ENCODE results near the gene GYS1.

The GYS1 gene

DNA sequence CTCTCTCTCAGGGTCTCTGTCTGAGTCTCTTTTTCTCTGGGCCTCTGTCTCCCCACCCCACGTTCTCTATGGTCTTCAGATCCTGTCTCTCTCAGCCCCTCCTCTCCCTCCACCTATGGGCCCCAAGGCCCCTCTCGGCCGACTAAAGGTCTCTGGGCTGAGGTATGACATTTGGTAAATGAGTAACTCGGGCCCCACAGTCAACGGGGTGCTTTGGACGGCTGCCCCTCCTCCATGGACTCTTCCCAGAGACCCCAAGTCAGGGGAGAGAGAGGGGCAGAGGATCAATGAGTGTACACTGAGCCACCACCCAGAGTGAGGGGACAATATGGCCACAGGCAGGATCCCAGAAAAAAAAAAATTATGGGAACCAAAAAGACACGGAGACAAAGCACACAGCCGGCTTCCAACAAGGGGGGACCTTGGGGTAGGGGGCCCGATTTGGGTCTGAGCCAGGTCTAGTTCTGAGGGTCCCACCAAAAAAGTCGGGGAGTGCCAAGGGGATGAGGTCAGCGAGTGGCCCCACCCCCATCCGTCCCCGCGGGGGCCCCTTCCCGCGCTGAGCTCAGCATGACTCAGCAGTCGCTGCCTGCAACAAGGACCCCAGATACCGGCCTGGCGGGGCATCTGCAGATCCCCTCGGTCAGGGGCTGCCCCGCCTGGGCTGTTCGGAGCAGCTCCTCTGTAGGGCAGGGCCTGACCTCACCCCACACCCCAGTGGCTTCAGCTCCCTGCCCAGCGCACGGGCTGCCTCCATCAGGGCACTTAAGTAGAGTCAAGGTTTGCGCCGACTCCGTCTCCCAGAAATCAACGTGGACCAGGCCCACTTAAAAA lies 29.5 kb downstream of the GYS1 start:
- peak; percentile 85 for DNase-seq

GRCh38 chr19:48962849-48963165 lies 30.3 kb downstream of the GYS1 start:
- no peak for DNase-seq

DNA sequence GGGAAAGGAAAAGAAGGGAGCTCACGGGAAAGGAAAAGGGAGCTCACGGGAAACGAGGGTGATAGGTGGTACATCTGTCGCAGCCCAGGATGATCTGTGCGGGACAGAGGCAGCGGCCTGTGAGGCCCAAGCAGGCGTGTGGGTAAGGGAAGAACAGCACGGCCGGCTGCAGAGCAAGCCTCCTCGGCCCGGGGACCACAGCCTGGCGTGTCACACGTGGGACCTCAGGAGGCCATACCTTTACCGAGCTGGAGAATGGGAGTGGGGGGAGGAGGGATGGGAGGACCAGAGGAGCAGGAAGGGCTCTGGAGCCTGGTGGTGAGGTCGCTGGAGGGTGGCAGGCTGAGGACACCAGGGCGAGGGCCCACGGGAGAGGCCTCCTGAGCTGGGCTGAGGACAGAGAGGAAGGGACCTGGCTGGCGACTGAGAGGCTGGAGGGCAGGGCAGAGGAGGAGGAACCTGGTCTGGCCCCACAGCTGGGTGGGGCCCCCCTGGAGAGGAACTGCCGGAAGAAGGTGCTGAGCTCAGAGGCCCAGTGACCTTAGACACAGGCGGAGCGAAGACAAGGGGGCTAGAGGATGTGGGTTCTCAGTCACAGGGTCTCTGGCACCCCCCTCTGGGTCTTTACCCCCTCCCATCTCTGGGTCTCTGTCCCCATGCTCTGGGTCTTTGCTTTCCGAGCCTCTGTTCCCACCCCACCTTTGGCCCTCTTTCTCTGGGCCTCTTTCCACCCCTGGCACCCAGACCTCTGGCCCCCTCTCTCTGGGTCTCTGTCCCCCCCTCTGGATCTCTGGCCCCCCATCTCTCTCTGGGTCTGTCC lies 30.9 kb downstream of the GYS1 start:
- peak; percentile 61 for DNase-seq

DNA sequence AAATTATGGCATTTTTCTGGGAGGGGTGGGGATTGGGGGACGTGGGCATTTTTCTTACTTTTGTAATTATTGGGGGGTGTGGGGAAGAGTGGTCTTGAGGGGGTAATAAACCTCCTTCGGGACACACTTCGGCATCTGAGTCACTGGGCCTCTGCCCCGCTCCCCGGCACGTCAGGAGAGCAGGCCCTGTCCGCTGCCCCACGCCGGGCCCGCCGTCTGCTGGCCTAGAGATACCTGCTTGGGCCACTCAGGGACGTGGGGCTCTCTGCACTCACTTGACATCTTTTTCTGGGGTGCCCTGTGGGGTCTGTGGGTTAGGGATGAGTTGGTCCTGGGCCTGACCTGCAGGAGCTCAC lies 31.5 kb downstream of the GYS1 start:
- no peak for DNase-seq

GRCh38 chr19:48961051-48961649 lies 32.0 kb downstream of the GYS1 start:
- DNase-seq = no peak

- no peak for DNase-seq
Measured at GRCh38 chr19:48959341-48960239, 33.5 kb downstream of the GYS1 start.

DNA sequence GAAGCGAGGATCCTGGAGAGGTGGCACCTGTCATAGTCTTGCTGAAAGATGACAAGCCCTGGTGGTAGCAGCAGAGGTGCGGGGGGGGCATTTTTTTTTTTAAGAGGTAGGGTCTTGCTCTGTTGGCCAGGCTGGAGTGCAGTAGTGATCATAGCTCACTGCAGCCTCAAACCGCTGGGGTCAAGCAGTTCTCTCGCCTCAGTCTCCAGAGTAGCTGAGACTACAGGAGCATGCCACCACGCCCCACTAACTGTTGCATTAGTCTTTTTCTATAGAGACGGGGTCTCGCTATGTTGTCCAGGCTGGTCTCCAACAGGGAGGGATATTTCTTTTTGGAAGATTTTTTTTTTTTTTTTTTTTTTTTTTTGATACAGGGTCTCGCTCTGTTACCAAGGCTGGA lies 35.1 kb downstream of the GYS1 start:
- DNase-seq = no peak

GRCh38 chr19:48955308-48955958 lies 37.7 kb downstream of the GYS1 start:
- no peak for DNase-seq

DNA sequence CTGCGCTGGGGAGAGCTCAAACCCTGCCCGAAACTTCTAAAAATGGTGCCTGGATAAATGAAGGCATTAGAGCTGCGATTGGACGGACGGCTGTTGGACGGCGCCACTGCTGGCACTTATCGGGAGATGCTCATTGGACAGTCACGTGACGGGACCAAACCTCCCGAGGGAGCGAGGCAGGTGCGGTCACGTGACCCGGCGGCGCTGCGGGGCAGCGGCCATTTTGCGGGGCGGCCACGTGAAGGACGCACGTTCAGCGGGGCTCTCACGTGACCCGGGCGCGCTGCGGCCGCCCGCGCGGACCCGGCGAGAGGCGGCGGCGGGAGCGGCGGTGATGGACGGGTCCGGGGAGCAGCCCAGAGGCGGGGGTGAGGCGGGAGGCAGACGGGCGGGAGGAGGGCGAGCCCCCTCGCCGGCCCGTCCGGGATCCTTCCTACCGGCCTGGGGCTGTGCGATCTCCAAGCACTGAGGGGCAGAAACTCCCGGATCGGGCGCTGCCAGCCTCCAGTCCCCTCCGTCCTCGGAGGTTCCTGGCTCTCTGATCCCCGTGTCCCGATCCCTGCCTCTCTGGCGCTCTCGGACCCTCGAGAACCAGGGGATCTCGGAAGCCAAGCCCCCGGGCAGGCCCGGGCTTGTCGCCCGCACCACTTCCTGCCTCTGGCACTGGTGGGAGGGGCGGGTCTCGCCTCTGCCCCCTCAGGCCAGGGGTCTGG lies 38.4 kb downstream of the GYS1 start, which contains the start of gene BAX:
BAX (plus strand) TSS at position 281 of the 713 bp plus-strand sequence; CDS start at position 335, 54 bp downstream.
- DNase-seq = peak; percentile 97

DNA sequence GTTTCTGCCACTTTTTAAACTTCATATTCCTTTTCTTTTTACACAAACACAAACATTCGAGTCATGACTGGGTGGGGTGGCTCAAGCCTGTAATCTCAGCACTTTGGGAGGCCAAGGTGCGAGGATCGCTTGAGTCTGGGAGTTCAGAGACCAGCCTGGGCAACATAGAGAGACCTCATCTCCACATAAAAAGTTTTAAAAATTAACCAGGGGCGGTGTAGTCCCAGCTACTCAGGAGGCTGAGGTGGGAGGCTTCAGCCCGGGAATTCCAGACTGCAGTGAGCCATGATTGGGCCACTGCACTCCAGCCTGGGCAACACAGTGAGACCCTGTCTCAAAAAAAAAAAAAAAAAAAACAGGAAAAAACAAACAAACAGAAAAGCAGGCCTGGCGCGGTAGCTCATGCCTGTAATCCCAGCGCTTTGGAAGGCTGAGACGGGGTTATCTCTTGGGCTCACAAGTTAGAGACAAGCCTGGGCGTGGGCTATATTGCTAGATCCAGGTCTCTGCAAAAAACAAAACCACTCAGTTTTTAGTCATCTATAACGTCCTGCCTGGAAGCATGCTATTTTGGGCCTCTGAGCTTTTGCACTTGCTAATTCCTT lies 39.0 kb downstream of the GYS1 start:
- no peak for DNase-seq

- DNase-seq = no peak
Measured at GRCh38 chr19:48953141-48953540, 40.0 kb downstream of the GYS1 start.

GRCh38 chr19:48950830-48951519 lies 42.1 kb downstream of the GYS1 start:
- no peak for DNase-seq

DNA sequence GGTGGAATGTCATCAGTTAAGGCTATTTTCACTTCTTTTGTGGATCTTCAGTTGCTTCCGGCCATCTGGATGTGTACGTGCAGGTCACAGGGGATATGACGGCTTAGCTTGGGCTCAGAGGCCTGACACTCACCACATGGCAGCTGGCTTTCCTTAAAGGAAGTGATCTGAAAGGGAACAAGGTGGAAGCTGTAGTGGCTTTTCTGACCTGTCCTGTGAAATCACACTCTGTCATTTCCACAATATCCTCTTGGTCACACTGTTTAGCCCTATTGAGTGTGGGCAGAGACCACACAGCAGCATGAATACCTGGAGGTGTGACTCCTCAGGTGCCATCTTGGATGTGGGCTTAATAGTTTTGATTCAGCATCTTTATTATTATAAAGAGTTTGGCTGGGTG lies 43.0 kb downstream of the GYS1 start:
- DNase-seq = no peak

- no peak for DNase-seq
Measured at GRCh38 chr19:48947258-48947542, 45.9 kb downstream of the GYS1 start.

- DNase-seq = no peak
Measured at GRCh38 chr19:48946463-48947257, 46.4 kb downstream of the GYS1 start.

DNA sequence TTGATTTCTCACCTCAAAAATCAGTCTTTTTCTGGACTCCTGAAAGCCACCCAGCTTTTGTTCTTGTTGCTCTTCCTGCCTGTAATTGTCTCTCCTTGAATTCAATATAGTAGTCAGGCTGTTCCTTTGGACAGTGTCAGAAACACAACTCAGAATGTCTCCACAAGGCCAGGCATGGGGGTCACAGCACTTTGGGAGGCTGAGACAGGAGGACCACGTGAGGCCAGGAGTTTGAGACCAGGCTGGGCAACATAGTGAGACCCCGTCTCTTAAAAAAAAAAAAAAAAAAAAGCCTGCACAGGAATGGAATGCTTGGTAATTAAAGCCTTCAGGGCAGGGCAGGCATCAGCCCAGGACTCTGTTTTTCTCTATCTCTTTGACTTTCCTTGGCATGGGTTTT lies 47.3 kb downstream of the GYS1 start:
- DNase-seq = no peak

- no peak for DNase-seq
Measured at GRCh38 chr19:48945415-48945814, 47.7 kb downstream of the GYS1 start.

DNA sequence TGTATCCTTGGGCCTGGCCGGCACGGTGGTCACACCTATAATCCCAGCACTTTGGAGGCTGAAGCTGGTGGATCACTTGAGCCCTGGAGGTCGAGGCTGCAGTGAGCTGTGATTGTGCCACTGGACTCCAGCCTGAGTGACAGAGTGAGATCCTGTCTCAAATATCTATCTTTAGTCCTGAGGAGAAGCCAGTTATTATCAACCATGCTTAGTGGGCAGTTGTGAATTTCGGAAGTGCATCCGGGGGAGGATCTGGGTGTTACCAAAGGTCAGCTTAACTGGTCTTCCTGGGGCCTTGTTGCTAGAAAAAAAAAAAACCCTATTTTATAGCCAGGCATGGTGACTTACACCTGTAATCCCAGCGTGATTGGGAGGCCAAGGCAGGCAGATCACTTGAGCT lies 50.0 kb downstream of the GYS1 start:
- no peak for DNase-seq

DNA sequence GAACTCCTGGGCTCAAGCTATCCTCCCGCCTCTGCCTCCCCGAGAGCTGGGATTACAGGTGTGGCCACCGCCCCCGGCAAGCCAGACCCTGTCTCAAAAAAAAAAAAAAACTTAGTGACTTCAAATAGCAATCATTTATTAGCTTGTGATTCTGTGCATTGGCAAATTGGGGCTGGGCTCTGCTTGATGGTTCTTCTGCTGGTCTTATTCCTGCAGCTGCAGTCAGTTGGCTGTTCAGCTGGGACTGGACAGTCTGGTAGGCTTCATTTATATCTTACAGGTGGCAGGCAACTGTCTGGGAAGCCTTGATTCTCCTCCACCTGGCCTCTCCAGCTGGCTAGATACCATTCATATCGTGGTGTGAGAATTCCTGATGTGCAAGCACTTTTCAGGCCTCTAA lies 52.2 kb downstream of the GYS1 start:
- DNase-seq = no peak

GRCh38 chr19:48938256-48938655 lies 54.9 kb downstream of the GYS1 start:
- no peak for DNase-seq
